HEK293T (cell line): Measurements from ENCODE around the gene COA1.
"Not testable (repeated sequence)": the region's sequence is repeated elsewhere in the genome, so short reads cannot be mapped to it uniquely, and the experiment has no call there.

Experiments used
- CTCF ChIA-PET: fragments of 350-600 bp; formaldehyde crosslinking; extraction: SDS; loops from one replicate; lab custom pipeline; 2021; ENCODE audit warnings: antibody characterized with exemption, inconsistent platforms; lab: Yijun Ruan, JAX
- POLR2A ChIA-PET: fragments of 350-600 bp; formaldehyde crosslinking; extraction: SDS; loops from one replicate; lab custom pipeline; 2020; ENCODE audit warnings: antibody characterized with exemption, inconsistent platforms; lab: Yijun Ruan, JAX
- DNase-seq: peaks from one replicate; pipeline ENCODE4 v3.0.0; 2012; ENCODE audit warnings: mixed read lengths; ENCODE audit errors: extremely low spot score
- ARNT ChIP-seq: fragments of 450-650 bp; IDR thresholded peaks from 2 replicates; pipeline ENCODE4 v1.6.1; 2017; ENCODE audit warnings: mild to moderate bottlenecking
- BHLHE40 ChIP-seq: fragments of 450-650 bp; IDR thresholded peaks from 2 replicates; pipeline ENCODE4 v1.6.1; 2016; ENCODE audit warnings: mild to moderate bottlenecking, moderate library complexity, borderline replicate concordance
- CTBP1 ChIP-seq: fragments of 450-650 bp; IDR thresholded peaks from 2 replicates; pipeline ENCODE4 v1.6.1; 2016; ENCODE audit warnings: borderline replicate concordance
- ELF4 ChIP-seq: fragments of 450-650 bp; IDR thresholded peaks from 2 replicates; pipeline ENCODE4 v1.6.1; 2017; ENCODE audit warnings: antibody characterized with exemption
- FOXA1 ChIP-seq: fragments of 450-650 bp; IDR thresholded peaks from 2 replicates; pipeline ENCODE4 v1.6.1; 2016; ENCODE audit warnings: mild to moderate bottlenecking
- FOXK2 ChIP-seq: fragments of 450-650 bp; IDR thresholded peaks from 2 replicates; pipeline ENCODE4 v1.6.1; 2016; ENCODE audit warnings: mild to moderate bottlenecking
- FOXM1 ChIP-seq: fragments of 450-650 bp; IDR thresholded peaks from 2 replicates; pipeline ENCODE4 v1.6.1; 2017; ENCODE audit warnings: mild to moderate bottlenecking, borderline replicate concordance
- HDGF ChIP-seq: fragments of 450-650 bp; IDR thresholded peaks from 2 replicates; pipeline ENCODE4 v1.6.1; 2017; ENCODE audit warnings: antibody characterized with exemption, borderline replicate concordance
- L3MBTL2 ChIP-seq: fragments of 450-650 bp; conservative IDR thresholded peaks from 2 replicates; pipeline ENCODE4 v1.6.1; 2016; ENCODE audit warnings: mild to moderate bottlenecking
- LEF1 ChIP-seq: fragments of 450-650 bp; IDR thresholded peaks from 2 replicates; pipeline ENCODE4 v1.6.1; 2017; ENCODE audit warnings: mild to moderate bottlenecking, borderline replicate concordance
- NFRKB ChIP-seq: fragments of 450-650 bp; IDR thresholded peaks from 2 replicates; pipeline ENCODE4 v1.6.1; 2016; ENCODE audit warnings: mild to moderate bottlenecking, moderate library complexity
- PKNOX1 ChIP-seq: fragments of 450-650 bp; IDR thresholded peaks from 2 replicates; pipeline ENCODE4 v1.6.1; 2016
- SP1 ChIP-seq: fragments of 450-650 bp; IDR thresholded peaks from 2 replicates; pipeline ENCODE4 v1.6.1; 2017
- SUZ12 ChIP-seq: fragments of 450-650 bp; IDR thresholded peaks from 2 replicates; pipeline ENCODE4 v1.6.1; 2016; ENCODE audit warnings: mild to moderate bottlenecking
- TARDBP ChIP-seq: fragments of 450-650 bp; IDR thresholded peaks from 2 replicates; pipeline ENCODE4 v1.6.1; 2016
- ZNF384 ChIP-seq: fragments of 450-650 bp; IDR thresholded peaks from 2 replicates; pipeline ENCODE4 v1.6.1; 2016

Gene COA1

GRCh38 chr7:43737467-43738127 lies 8.3 kb upstream of the COA1 start:
- CTCF ChIA-PET: no interaction called here
- POLR2A ChIA-PET: interaction anchor here (1.8 kb wide), 1 partner anchor 8 kb away, joined by 5 read pairs; the partner anchor contains the start of gene COA1
- no peak for DNase-seq
- no peak for TF ChIP-seq ZNF384
- TF ChIP-seq NFRKB: no peak
- no peak for TF ChIP-seq CTBP1
- no peak for TF ChIP-seq SP1
- TF ChIP-seq BHLHE40: no peak
- TF ChIP-seq FOXK2: no peak
- TF ChIP-seq FOXM1: no peak

GRCh38 chr7:43735802-43736603 lies 6.7 kb upstream of the COA1 start:
- TF ChIP-seq CTBP1: no peak
- TF ChIP-seq LEF1: no peak
- TF ChIP-seq TARDBP: no peak
- TF ChIP-seq HDGF: no peak
- no peak for TF ChIP-seq PKNOX1
- no peak for TF ChIP-seq ARNT
- CTCF ChIA-PET: interaction anchor here (0.6 to 1.0 kb wide), 3 partner anchors 11 to 153 kb away, joined by 3 read pairs; partner anchors contain the start of gene STK17A
- no peak for DNase-seq
- POLR2A ChIA-PET: no interaction called here

GRCh38 chr7:43735403-43735801 lies 6.1 kb upstream of the COA1 start:
- CTCF ChIA-PET: interaction anchor here (0.6 to 1.0 kb wide), 3 partner anchors 11 to 153 kb away, joined by 3 read pairs; partner anchors contain the start of gene STK17A
- TF ChIP-seq ELF4 (no peak), FOXK2 (no peak)
- DNase-seq: no peak
- POLR2A ChIA-PET: no interaction called here

- POLR2A ChIA-PET, DNase-seq: not testable (repeated sequence)
- CTCF ChIA-PET: interaction anchor here (0.6 to 1.0 kb wide), 2 partner anchors 27 to 152 kb away, joined by 3 read pairs; partner anchors contain the start of gene STK17A
These were observed 5.4 kb upstream of the COA1 start for GRCh38 chr7:43734575-43735332.

GRCh38 chr7:43731494-43731893 lies 2.2 kb upstream of the COA1 start:
- CTCF ChIA-PET, DNase-seq, POLR2A ChIA-PET: not testable (repeated sequence)

GRCh38 chr7:43729924-43730248 lies 563 bp upstream of the COA1 start:
- ChIA-PET CTCF (interaction anchor here (1.8 kb wide), 1 partner anchor 147 kb away, joined by 7 read pairs; the partner anchor contains the start of gene STK17A), POLR2A (interaction anchor here (0.7 to 2.2 kb wide), 23 partner anchors 8 to 148 kb away, joined by 3 to 17 read pairs (median 4); partner anchors contain the start of genes BLVRA and STK17A)
- TF ChIP-seq L3MBTL2: no peak
- no peak for TF ChIP-seq ELF4
- no peak for TF ChIP-seq SP1
- TF ChIP-seq BHLHE40: no peak
- TF ChIP-seq HDGF: no peak
- no peak for TF ChIP-seq NFRKB
- TF ChIP-seq CTBP1: no peak
- no peak for TF ChIP-seq ZNF384
- TF ChIP-seq ARNT: no peak
- TF ChIP-seq FOXA1: no peak
- TF ChIP-seq TARDBP: no peak
- no peak for TF ChIP-seq FOXM1
- TF ChIP-seq LEF1: no peak
- no peak for TF ChIP-seq FOXK2
- TF ChIP-seq SUZ12: no peak
- no peak for TF ChIP-seq PKNOX1
- DNase-seq: no peak

GRCh38 chr7:43727494-43727893 lies 1.8 kb downstream of the COA1 start:
- DNase-seq: no peak
- CTCF ChIA-PET: interaction anchor here (1.2 kb wide), 1 partner anchor 145 kb away, joined by 3 read pairs; the partner anchor contains the start of gene STK17A
- POLR2A ChIA-PET: no interaction called here
- TF ChIP-seq PKNOX1 (no peak), FOXM1 (no peak), FOXK2 (no peak), L3MBTL2 (no peak), CTBP1 (no peak), ARNT (no peak), TARDBP (no peak), ZNF384 (no peak), SP1 (no peak), ELF4 (no peak), BHLHE40 (no peak), HDGF (no peak), NFRKB (no peak), FOXA1 (no peak), LEF1 (no peak), SUZ12 (no peak)
